ENCODE results near the gene SRSF6.
"Not testable (repeated sequence)": the region's sequence is repeated elsewhere in the genome, so short reads cannot be mapped to it uniquely, and the experiment has no call there.

The SRSF6 gene

DNA sequence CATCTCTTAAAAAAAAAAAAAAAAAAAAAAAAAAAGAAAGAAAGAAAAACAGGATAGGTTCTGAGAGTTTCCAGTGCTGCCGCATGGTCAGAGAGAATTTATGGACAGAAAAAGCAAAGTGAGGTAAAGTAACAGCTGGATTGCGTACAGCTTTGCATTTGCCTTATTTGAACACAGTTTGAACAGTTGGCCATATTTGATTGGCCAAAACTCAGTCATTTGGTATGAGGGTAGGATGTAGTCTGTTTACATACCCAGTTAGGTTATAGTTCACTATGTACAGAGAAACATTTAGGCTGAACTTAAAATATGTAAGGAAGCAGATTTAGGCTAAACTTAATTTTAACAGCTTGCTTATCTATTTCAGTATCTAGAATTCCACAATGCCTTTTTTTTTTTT is 32.3 kb downstream of the SRSF6 start:
- no peak for DNase-seq

DNA sequence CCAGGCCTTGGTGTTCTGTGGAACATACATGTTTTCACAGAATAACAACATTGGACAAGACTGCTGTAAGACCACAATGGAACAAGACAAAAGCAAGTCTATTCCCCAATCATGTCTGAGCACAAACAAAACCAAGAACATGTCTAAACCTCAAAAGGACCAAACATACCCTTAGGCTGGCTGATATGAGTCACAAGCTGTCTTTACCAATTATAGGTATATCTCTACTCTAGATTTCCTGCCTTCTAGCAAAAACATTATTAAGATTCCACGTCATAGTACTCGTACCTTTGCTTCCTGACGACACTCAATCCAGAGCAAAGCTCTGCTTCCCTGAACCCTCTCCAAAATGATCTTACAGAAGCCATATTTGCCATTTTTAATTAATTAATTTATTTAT is 34.4 kb downstream of the SRSF6 start:
- DNase-seq = peak; percentile 68

DNA sequence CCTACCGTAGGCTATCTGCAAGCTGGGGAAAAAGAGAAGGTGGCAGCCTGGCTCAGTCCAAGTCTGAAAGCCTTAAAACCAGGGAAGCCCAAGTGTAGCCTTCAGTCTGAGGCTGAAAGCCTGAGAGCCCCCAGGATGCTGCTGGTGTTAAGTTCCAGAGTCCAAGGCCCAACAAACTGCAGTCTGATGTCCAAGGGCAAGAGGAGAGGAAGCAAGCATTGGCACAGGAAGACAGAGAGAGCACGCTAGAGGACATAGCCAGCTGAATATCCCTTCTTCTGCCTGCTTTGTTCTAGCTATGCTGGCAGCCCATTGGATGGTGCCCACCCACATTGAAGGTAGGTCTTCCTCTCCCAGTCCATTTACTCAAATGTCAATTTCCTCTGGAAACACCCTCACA is 37.7 kb downstream of the SRSF6 start:
- no peak for DNase-seq

DNA sequence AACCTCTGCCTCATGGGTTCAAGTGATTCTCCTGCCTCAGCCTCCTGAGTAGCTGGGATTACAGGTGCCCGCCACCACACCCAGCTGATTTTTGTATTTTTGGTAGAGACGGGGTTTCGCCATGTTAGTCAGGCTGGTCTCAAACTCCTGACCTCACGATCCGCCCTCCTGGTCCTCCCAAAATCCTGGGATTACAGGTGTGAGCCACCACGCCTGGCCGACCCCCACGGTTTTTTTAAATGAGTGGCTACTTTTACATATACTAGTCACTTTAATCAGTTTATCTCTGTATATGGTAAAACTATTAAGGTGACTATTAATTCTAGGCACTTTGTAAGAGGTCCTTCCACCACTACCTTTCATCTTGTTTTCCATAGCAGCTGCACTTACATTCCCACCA is 44.3 kb downstream of the SRSF6 start:
- not testable (repeated sequence) for DNase-seq

DNA sequence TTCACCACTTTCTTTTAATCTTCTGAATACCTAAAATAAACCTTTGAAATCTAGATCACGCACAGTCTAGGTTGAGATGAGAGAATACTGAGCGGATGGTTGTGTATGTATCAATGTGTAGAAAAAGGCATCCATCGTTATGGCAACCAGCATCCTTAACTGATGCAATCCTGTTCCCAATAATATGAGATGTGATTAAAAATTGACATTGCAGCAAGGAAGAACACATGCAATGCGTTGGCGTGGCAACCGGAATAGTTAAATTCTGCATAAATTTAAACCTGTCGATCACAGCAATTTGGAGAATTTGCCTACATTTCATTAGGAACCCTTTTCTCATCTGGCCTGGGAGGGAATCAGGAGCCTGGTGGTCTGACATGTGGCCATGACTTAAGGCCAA is 48.5 kb downstream of the SRSF6 start:
- DNase-seq = no peak

DNA sequence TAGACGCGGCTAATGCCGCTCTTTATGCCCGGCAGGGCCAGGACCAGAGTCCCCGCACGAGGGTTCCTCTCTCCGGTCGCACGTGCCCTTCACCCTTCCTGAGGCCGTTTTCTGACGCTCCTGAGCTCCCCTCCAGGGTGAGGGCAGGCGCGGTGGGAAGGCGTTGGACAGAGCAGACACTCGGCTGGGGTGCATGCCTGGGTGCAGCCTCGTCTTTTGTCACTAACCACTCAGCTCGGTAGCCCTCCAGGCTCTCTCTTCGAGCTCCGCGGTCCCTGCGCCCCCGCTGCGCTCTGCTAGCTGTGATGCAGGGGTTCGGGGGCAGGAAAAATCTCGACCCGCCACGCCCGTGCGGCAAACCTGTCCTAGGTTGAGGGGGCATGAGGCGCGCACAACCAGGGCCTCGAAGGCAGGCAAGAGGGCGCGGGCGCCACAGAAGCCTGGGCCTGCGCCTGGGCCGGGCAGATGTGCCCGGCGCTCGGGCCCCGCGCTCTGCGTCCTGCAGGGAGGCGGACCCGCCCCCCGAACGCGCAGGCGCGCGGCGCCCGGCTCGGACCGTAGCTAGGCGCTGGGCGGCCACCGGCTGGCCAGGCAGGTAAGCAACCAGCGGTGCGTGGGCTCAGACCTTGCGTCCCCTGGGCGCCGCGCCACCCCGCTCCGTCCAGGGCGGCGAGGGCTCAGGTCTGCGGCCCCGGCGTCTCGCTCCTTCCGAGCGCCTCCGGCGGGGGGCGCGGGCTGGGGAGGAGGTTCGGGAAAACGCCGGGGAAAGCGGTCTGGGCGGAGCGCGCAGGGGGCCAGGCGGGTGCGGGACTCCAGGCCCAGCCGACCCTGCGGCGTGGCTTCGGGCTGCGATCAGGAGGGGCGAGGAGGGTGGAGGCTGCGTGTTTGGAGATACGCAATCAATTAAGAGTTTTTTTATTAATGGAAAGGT is 49.7 kb downstream of the SRSF6 start, which contains the start of gene L3MBTL1:
L3MBTL1 (plus strand) TSS at position 548 of the 931 bp plus-strand sequence. CDS start 5,807 bp downstream, outside the sequence.
- peak; percentile 33 for DNase-seq

DNA sequence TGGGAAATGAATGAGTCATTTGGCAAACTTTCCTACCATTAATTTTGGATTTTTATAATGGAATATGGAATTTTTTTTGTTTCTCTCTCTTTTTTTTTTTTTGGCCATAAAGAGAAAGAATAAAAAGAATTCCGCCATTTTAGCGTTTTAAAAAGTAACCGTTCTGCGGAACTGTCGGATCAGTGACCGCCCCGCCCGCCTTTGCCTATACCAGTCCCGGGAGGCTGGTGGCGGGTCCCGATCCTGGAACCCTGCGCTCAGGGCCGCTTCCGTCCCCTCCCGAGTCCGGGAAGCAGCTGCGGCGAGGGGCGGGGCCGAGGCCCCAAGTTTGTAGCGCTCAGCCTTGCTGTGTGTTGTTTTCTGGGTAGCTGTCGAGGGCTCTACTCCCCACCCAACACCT is 50.4 kb downstream of the SRSF6 start:
- DNase-seq = no peak

DNA sequence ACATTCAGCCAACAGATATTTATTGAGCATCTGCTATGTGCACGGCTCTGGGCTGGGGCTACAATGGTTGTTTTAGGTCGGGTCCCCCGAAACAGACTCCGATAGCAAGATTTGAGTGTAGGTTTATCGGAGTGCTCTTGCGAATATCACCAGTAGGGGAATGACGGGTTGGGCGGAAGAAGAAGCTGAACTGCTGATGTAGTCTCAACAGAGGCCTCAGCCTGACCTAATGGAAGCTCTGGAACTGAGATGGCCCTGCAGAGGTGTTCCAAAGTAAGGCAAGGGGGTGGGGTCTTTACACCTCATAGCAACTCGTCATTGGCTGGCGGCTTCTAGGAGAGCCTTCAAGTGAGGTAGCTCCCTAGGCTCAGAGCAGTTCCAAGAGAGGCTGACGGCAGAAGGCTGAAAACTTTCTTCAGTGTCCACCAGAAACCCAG is 50.9 kb downstream of the SRSF6 start:
- no peak for DNase-seq

DNA sequence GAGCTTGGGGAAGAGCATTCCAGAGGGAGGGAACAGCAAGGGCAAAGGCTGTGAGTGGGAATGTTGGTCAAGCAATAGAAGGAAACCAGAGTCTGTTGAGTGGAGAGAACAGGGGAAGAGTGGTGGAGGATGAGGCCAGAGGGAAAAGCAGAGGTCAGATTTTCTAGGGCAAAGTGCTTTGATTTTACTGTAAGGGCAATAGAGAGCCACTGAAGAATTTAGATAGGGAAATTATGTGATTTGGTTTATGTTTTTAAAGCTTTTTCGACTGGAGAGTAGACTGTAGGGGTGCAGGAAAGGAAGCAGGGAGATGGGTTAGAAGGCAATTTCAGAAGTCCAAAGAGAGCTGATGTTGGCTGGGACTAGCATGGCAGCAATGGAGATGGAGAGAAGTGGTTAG is 54.2 kb downstream of the SRSF6 start:
- no peak for DNase-seq

DNA sequence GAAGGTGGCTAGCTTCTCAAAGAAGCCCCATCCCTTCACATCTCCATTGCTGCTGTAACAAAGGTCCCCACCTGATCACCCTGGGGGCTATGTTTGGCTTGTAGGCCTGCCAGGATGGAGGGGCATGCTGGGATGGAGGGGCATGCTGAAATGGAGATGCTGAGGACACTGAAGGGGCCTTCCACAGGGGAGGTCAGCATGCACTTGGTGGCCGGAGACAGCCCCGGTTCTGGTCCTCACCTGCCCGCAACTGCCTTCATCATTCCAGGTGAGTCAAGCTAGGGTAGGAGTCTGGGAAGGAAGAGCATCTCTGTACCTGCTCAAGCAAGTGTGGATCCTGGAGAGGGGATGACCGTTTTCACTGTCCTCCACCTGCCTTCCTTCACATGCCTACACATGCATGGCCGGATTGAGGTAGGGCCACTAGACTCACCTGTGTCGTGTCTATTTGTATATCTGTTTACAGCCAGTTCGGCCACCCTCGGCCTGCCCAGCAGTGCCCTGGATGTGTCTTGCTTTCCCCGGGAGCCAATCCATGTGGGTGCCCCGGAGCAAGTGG is 55.8 kb downstream of the SRSF6 start:
- DNase-seq = no peak
